IMR-90 (cell line): ENCODE results near the gene PSMB1. TPM values are rescaled to one million over a fixed set of nuclear protein-coding genes. Genes with fewer than 3 reads are reported as not detected.

ENCODE experiments used
- ATAC-seq: fragments of 200-7000 bp; cut with Tn5 transposase; 2 replicates; pipeline ENCODE4 v1.9.1; 2020; ENCODE audit warnings: low read depth, mild to moderate bottlenecking, moderate library complexity
- BruUV-seq: library from RNA; stranded (reverse); fragments of 400-500 nt; replicated peaks from 2 replicates; lab custom pipeline; 2021; lab: Mats Ljungman, UMichigan
- CTCF ChIA-PET: fragments of 300-600 bp; formaldehyde crosslinking; extraction: SDS; loops from one replicate; lab custom pipeline; 2021; ENCODE audit warnings: antibody characterized with exemption; lab: Yijun Ruan, JAX
- POLR2A ChIA-PET: fragments of 300-600 bp; sonication (Branson Sonifier 250); formaldehyde crosslinking; loops from one replicate; lab custom pipeline; 2022; ENCODE audit warnings: antibody characterized with exemption; ENCODE audit not compliant: unreplicated experiment; lab: Charles Lee
- DNase-seq: peaks from one replicate; pipeline ENCODE4 v3.0.0; 2013
- H2AFZ ChIP-seq: replicated peaks from 2 replicates; pipeline ENCODE3; 2013; ENCODE audit warnings: low read length, mild to moderate bottlenecking; ENCODE audit not compliant: poor library complexity
- H2AK5ac ChIP-seq: 2 replicates; pipeline ENCODE4 v1.6.1; 2013; ENCODE audit warnings: low read depth, low read length, inconsistent platforms
- H2AK9ac ChIP-seq: replicated peaks from 2 replicates; pipeline ENCODE3; 2013; ENCODE audit warnings: mild to moderate bottlenecking, low read depth, low read length, moderate library complexity; ENCODE audit not compliant: poor library complexity
- H2BK120ac ChIP-seq: 2 replicates; pipeline ENCODE4 v1.6.1; 2013; ENCODE audit warnings: low read depth, low read length, inconsistent platforms
- H2BK15ac ChIP-seq: 3 replicates; pipeline ENCODE4 v1.6.1; 2013; ENCODE audit warnings: low read depth, low read length, inconsistent platforms
- H2BK20ac ChIP-seq: 2 replicates; pipeline ENCODE4 v1.6.1; 2013; ENCODE audit warnings: low read depth, mild to moderate bottlenecking, inconsistent platforms, low read length, moderate library complexity
- H2BK5ac ChIP-seq: 2 replicates; pipeline ENCODE4 v1.6.1; 2013; ENCODE audit warnings: mild to moderate bottlenecking, low read depth, low read length, inconsistent platforms; ENCODE audit not compliant: poor library complexity, severe bottlenecking
- H3K14ac ChIP-seq: replicated peaks from 2 replicates; pipeline ENCODE4 v1.6.1; 2013; ENCODE audit warnings: low read depth, low read length, inconsistent platforms
- H3K18ac ChIP-seq: 2 replicates; pipeline ENCODE4 v1.6.1; 2013; ENCODE audit warnings: low read depth, low read length, control low read depth
- H3K23ac ChIP-seq: 2 replicates; pipeline ENCODE4 v1.6.1; 2013; ENCODE audit warnings: low read depth, low read length, inconsistent platforms
- H3K27ac ChIP-seq: 2 replicates; pipeline ENCODE4 v1.5.1; 2013; ENCODE audit warnings: mild to moderate bottlenecking, control low read depth, low read length; ENCODE audit not compliant: insufficient read depth
- H3K27me3 ChIP-seq: 2 replicates; pipeline ENCODE4 v1.6.1; 2013; ENCODE audit warnings: low read length; ENCODE audit not compliant: control insufficient read depth, insufficient read depth
- H3K36me3 ChIP-seq: 2 replicates; pipeline ENCODE4 v1.6.1; 2013; ENCODE audit warnings: low read length, mixed read lengths; ENCODE audit not compliant: control insufficient read depth, insufficient read depth
- H3K4ac ChIP-seq: 2 replicates; pipeline ENCODE4 v1.6.1; 2013; ENCODE audit warnings: low read depth, low read length, inconsistent platforms
- H3K4me1 ChIP-seq: 2 replicates; pipeline ENCODE4 v1.6.1; 2013; ENCODE audit warnings: low read length, mixed read lengths; ENCODE audit not compliant: control insufficient read depth, insufficient read depth
- H3K4me2 ChIP-seq: 2 replicates; pipeline ENCODE4 v1.6.1; 2013; ENCODE audit warnings: low read depth, mild to moderate bottlenecking, control low read depth, low read length, moderate library complexity
- H3K4me3 ChIP-seq: 2 replicates; pipeline ENCODE4 v1.5.1; 2013; ENCODE audit warnings: low read depth, mild to moderate bottlenecking, control low read depth, low read length, moderate library complexity; ENCODE audit not compliant: insufficient read depth
- H3K56ac ChIP-seq: 2 replicates; pipeline ENCODE4 v1.6.1; 2013; ENCODE audit warnings: low read length, inconsistent platforms; ENCODE audit not compliant: insufficient read depth; ENCODE audit errors: extremely low read depth
- H3K79me1 ChIP-seq, 2 experiments: 2 replicates each; pipeline ENCODE4 v1.6.1; 2013; ENCODE audit warnings: low read length in 2 of 2, inconsistent platforms in 1 of 2, low read depth in 1 of 2
- H3K9ac ChIP-seq: 2 replicates; pipeline ENCODE4 v1.6.1; 2013; ENCODE audit warnings: low read depth, low read length, control low read depth
- H3K9me1 ChIP-seq: 2 replicates; pipeline ENCODE4 v1.6.1; 2013; ENCODE audit warnings: low read length, inconsistent platforms; ENCODE audit not compliant: insufficient read depth
- H3K9me3 ChIP-seq: 2 replicates; pipeline ENCODE4 v1.6.1; 2013; ENCODE audit warnings: low read length; ENCODE audit not compliant: control insufficient read depth, insufficient read depth
- H4K20me1 ChIP-seq: 2 replicates; pipeline ENCODE4 v1.6.1; 2013; ENCODE audit warnings: low read length, inconsistent platforms; ENCODE audit not compliant: insufficient read depth
- H4K5ac ChIP-seq: 2 replicates; pipeline ENCODE4 v1.6.1; 2013; ENCODE audit warnings: mild to moderate bottlenecking, low read depth, low read length, control low read depth
- H4K8ac ChIP-seq, 2 experiments: 2 replicates each; pipeline ENCODE4 v1.6.1; 2013; ENCODE audit warnings: low read depth in 2 of 2, low read length in 2 of 2, control low read depth in 1 of 2, inconsistent platforms in 1 of 2
- H4K91ac ChIP-seq: 2 replicates; pipeline ENCODE4 v1.6.1; 2013; ENCODE audit warnings: low read depth, low read length, inconsistent platforms; ENCODE audit not compliant: insufficient read depth
- BHLHE40 ChIP-seq: fragments of 150-350 bp; IDR thresholded peaks from 2 replicates; pipeline ENCODE4 v1.6.1; 2016; ENCODE audit warnings: mild to moderate bottlenecking, low read depth, low read length
- CEBPB ChIP-seq: IDR thresholded peaks from 2 replicates; pipeline ENCODE4 v1.6.1; 2012; ENCODE audit warnings: low read depth, low read length, improper control_type of control experiment
- CHD1 ChIP-seq: IDR thresholded peaks from 2 replicates; pipeline ENCODE4 v1.6.1; 2012; ENCODE audit warnings: low read depth, low read length, improper control_type of control experiment
- FOS ChIP-seq: fragments of 150-350 bp; IDR thresholded peaks from 2 replicates; pipeline ENCODE4 v1.6.1; 2016; ENCODE audit warnings: low read depth, low read length
- MAFK ChIP-seq: IDR thresholded peaks from 2 replicates; pipeline ENCODE4 v1.6.1; 2012; ENCODE audit warnings: low read depth, low read length, improper control_type of control experiment
- MAZ ChIP-seq: IDR thresholded peaks from 2 replicates; pipeline ENCODE4 v1.6.1; 2012; ENCODE audit warnings: low read depth, mild to moderate bottlenecking, low read length, improper control_type of control experiment, moderate library complexity, borderline replicate concordance
- MXI1 ChIP-seq: IDR thresholded peaks from 2 replicates; pipeline ENCODE4 v1.6.1; 2012; ENCODE audit warnings: low read depth, mild to moderate bottlenecking, low read length, moderate library complexity, borderline replicate concordance
- NFE2L2 ChIP-seq: fragments of 150-350 bp; IDR thresholded peaks from 2 replicates; pipeline ENCODE4 v1.6.1; 2016; ENCODE audit warnings: low read depth, mild to moderate bottlenecking, low read length
- POLR2A ChIP-seq: IDR thresholded peaks from 2 replicates; pipeline ENCODE4 v1.6.1; 2012; ENCODE audit warnings: mild to moderate bottlenecking, low read depth, low read length
- RAD21 ChIP-seq: IDR thresholded peaks from 2 replicates; pipeline ENCODE4 v1.6.1; 2012; ENCODE audit warnings: low read length, improper control_type of control experiment
- RCOR1 ChIP-seq: IDR thresholded peaks from 2 replicates; pipeline ENCODE4 v1.6.1; 2012; ENCODE audit warnings: mild to moderate bottlenecking, low read length, improper control_type of control experiment; ENCODE audit not compliant: insufficient replicate concordance
- RFX5 ChIP-seq: IDR thresholded peaks from 2 replicates; pipeline ENCODE4 v1.8.0; 2012; ENCODE audit warnings: low read depth, mild to moderate bottlenecking, low read length, moderate library complexity
- SMC3 ChIP-seq: fragments of 150-350 bp; IDR thresholded peaks from 2 replicates; pipeline ENCODE4 v1.6.1; 2016; ENCODE audit warnings: low read depth, mild to moderate bottlenecking, antibody characterized with exemption, low read length, moderate library complexity
- WGBS, 2 experiments: methylation state at CpG; one replicate each; pipeline versions ENCODE4 v1.1.5 to v1.1.7; 2013; ENCODE audit warnings: missing lambda C conversion rate in 2 of 2; ENCODE audit not compliant: insufficient read length in 1 of 2; ENCODE audit errors: extremely low coverage in 2 of 2; 5-methylcytosine and 5-hydroxymethylcytosine counted together
- dilution Hi-C: fragments of 300-500 bp; cut with HindIII; formaldehyde crosslinking; loops from one replicate; pipeline ENCODE4 v1.14.3; 2018; ENCODE audit warnings: low sequenced_read_pairs; ENCODE audit not compliant: unreplicated experiment
- in situ Hi-C: fragments of 300-500 bp; cut with MboI; formaldehyde crosslinking; loops from 3 replicates; pipeline ENCODE4 v1.14.3; 2019; ENCODE audit warnings: low sequenced_read_pairs, inconsistent platforms, mixed read lengths
- intact Hi-C: fragments of 100-400 bp; cut with micrococcal nuclease; formaldehyde crosslinking; loops from 2 replicates; pipeline ENCODE4 v1.10.0; 2022
- polyA plus RNA-seq, 3 experiments: library from polyadenylated mRNA; depleted of rRNA; stranded (reverse); fragments of >200 nt; gene quantifications; 2 replicates each; pipeline ENCODE4 v1.2.3, GENCODE V29; 2012; ENCODE audit warnings: low replicate concordance in 1 of 3
- total RNA-seq: library from RNA; depleted of rRNA; stranded (reverse); fragments of >200 nt; gene quantifications from 2 replicates; pipeline ENCODE4 v1.2.3, GENCODE V29; 2012
- TF ChIP-seq, protein P1 (sequence below): conservative IDR thresholded peaks from 2 replicates; pipeline ENCODE4 v1.5.1; 2012; ENCODE audit warnings: mild to moderate bottlenecking, low read depth, low read length, improper control_type of control experiment
- TF ChIP-seq, protein P2 (sequence below): fragments of 150-350 bp; IDR thresholded peaks from 2 replicates; pipeline ENCODE4 v1.6.1; 2017; ENCODE audit warnings: mild to moderate bottlenecking, antibody characterized with exemption, low read length, low read depth
- TF ChIP-seq, protein P3 (sequence below): fragments of 150-350 bp; IDR thresholded peaks from 2 replicates; pipeline ENCODE4 v1.6.1; 2016; ENCODE audit warnings: low read depth, mild to moderate bottlenecking, low read length, moderate library complexity, borderline replicate concordance

PSMB1 gene
- total and polyA plus RNA-seq, 2 of the 4 experiments (the other 2 are of a cell fraction) = 450 to 508 TPM

DNA sequence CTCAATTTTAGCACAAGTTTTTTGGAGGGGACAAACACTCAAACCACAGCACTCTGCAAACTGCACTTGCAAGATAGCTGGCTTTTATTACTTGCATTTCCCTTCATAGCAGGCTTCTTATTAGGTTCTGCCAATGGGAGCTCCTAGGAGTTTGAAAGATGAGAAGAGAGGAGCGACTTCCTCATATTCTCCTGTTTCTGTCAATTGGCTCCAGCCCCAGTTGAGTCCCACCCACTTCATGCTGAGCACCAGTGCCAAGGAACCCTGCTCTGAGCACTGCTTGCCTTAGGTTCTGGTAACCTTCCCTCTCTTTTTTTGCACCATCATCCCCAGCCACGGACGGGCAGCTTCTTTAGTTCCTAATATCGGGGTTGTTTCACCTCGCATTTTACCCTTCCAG lies 67.9 kb downstream of the PSMB1 start:
- no TSS peak for BruUV-seq
- H4K5ac ChIP-seq = no peak overlapping the region
- no peak overlapping the region for H3K23ac ChIP-seq
- ChIA-PET POLR2A (no interaction called here), CTCF (no interaction called here)
- intact Hi-C loops (no loop called here), in situ Hi-C loops (no loop called here), dilution Hi-C loops (no loop called here)
- H2AFZ ChIP-seq = no peak overlapping the region
- peaks cover 4% of the 10 kb centered on the region; the same call in 1 of the 2 replicates for H3K27me3 ChIP-seq
- H3K9me3 ChIP-seq = no peaks in the 10 kb centered on the region
- H3K18ac ChIP-seq = no peak overlapping the region
- H4K8ac ChIP-seq = no peak overlapping the region
- H3K79me1 ChIP-seq = no peaks in the 10 kb centered on the region
- H3K4me1 ChIP-seq = no peaks in the 10 kb centered on the region
- no peak overlapping the region for H3K9ac ChIP-seq
- H3K14ac ChIP-seq = no peak overlapping the region
- H2BK20ac ChIP-seq = no peak overlapping the region
- H2BK15ac ChIP-seq = no peak overlapping the region
- no peak overlapping the region for H3K4me2 ChIP-seq
- H2BK5ac ChIP-seq = no peak overlapping the region
- no peak overlapping the region for H3K56ac ChIP-seq
- no peaks in the 10 kb centered on the region for H3K9me1 ChIP-seq
- no peak overlapping the region for H2BK120ac ChIP-seq
- ATAC-seq = peak; percentile 42
- no peak overlapping the region for H3K4ac ChIP-seq
- DNase-seq = no peak
- H3K36me3 ChIP-seq = no peaks in the 10 kb centered on the region
- no peaks in the 10 kb centered on the region for H4K20me1 ChIP-seq
- H3K27ac ChIP-seq = no peak overlapping the region
- H2AK9ac ChIP-seq = no peak overlapping the region
- H3K4me3 ChIP-seq = no peak overlapping the region
- no peak overlapping the region for H4K91ac ChIP-seq
- no CpG with 5 or more reads among the region's 5 CpGs for whole genome bisulfite sequencing, 2 experiments
- H2AK5ac ChIP-seq = no peak overlapping the region
- TF ChIP-seq POLR2A (no peak), RFX5 (no peak), CHD1 (no peak), CEBPB (no peak), MXI1 (no peak), SMC3 (no peak), RAD21 (no peak), MAFK (no peak), BHLHE40 (no peak), RCOR1 (no peak), FOS (no peak), MAZ (no peak), NFE2L2 (no peak)
- TF ChIP-seq, protein P1, sequence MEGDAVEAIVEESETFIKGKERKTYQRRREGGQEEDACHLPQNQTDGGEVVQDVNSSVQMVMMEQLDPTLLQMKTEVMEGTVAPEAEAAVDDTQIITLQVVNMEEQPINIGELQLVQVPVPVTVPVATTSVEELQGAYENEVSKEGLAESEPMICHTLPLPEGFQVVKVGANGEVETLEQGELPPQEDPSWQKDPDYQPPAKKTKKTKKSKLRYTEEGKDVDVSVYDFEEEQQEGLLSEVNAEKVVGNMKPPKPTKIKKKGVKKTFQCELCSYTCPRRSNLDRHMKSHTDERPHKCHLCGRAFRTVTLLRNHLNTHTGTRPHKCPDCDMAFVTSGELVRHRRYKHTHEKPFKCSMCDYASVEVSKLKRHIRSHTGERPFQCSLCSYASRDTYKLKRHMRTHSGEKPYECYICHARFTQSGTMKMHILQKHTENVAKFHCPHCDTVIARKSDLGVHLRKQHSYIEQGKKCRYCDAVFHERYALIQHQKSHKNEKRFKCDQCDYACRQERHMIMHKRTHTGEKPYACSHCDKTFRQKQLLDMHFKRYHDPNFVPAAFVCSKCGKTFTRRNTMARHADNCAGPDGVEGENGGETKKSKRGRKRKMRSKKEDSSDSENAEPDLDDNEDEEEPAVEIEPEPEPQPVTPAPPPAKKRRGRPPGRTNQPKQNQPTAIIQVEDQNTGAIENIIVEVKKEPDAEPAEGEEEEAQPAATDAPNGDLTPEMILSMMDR = no peak
- TF ChIP-seq, protein P2, sequence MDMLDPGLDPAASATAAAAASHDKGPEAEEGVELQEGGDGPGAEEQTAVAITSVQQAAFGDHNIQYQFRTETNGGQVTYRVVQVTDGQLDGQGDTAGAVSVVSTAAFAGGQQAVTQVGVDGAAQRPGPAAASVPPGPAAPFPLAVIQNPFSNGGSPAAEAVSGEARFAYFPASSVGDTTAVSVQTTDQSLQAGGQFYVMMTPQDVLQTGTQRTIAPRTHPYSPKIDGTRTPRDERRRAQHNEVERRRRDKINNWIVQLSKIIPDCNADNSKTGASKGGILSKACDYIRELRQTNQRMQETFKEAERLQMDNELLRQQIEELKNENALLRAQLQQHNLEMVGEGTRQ = no peak
- TF ChIP-seq, protein P3, sequence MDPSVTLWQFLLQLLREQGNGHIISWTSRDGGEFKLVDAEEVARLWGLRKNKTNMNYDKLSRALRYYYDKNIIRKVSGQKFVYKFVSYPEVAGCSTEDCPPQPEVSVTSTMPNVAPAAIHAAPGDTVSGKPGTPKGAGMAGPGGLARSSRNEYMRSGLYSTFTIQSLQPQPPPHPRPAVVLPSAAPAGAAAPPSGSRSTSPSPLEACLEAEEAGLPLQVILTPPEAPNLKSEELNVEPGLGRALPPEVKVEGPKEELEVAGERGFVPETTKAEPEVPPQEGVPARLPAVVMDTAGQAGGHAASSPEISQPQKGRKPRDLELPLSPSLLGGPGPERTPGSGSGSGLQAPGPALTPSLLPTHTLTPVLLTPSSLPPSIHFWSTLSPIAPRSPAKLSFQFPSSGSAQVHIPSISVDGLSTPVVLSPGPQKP = no peak
